Measurements from ENCODE around the gene UGT1A10. TPM values are rescaled to one million over a fixed set of nuclear protein-coding genes. Genes with fewer than 3 reads are reported as not detected.
A peak's percentile ranks its signal among the peaks of the same experiment; 100 is the strongest.

UGT1A10 gene
- total RNA-seq, 1 donor from 2014 or later, result not detected

- FAIRE-seq, result no peak
These were observed 71.8 kb downstream of the UGT1A10 start for GRCh38 chr2:233707940-233708644.

GRCh38 chr2:233708942-233709341 lies 72.7 kb downstream of the UGT1A10 start:
- no peaks in the 10 kb centered on the region for H3K27me3 ChIP-seq (ENCODE audit: control insufficient read depth, insufficient read depth, low read length)
- no peak overlapping the region for H3K4me3 ChIP-seq (ENCODE audit: low read depth, low read length)
- TF ChIP-seq CTCF (IDR thresholded peaks at IDR 0.05; ENCODE audit: insufficient read depth, low read length, severe bottlenecking), result no peak
- no peak for DNase-seq (ENCODE audit: low read depth)
- H3K36me3 ChIP-seq (ENCODE audit: control insufficient read depth, insufficient read depth, low read length), result peaks cover 5% of the 10 kb centered on the region
- no peak for FAIRE-seq

More at GRCh38 chr2:233707940-233708644, 71.8 kb downstream of the UGT1A10 start:
- peak; percentile 73 for DNase-seq (ENCODE audit: low read depth)
- no peak for TF ChIP-seq CTCF (IDR thresholded peaks at IDR 0.05; ENCODE audit: insufficient read depth, low read length, severe bottlenecking)
- H3K4me3 ChIP-seq (ENCODE audit: low read depth, low read length), result no peak overlapping the region
- H3K27me3 ChIP-seq (ENCODE audit: control insufficient read depth, insufficient read depth, low read length), result no peaks in the 10 kb centered on the region
- H3K36me3 ChIP-seq (ENCODE audit: control insufficient read depth, insufficient read depth, low read length), result peaks cover 5% of the 10 kb centered on the region

GRCh38 chr2:233711312-233712008 lies 75.2 kb downstream of the UGT1A10 start:
- Histone ChIP-seq H3K27me3 (ENCODE audit: control insufficient read depth, insufficient read depth, low read length) (no peaks in the 10 kb centered on the region), H3K36me3 (ENCODE audit: control insufficient read depth, insufficient read depth, low read length) (peaks cover 6% of the 10 kb centered on the region), H3K4me3 (ENCODE audit: low read depth, low read length) (no peak overlapping the region)
- FAIRE-seq, result peak; percentile 88
- peak; percentile 88 for TF ChIP-seq CTCF (IDR thresholded peaks at IDR 0.05; ENCODE audit: insufficient read depth, low read length, severe bottlenecking)
- peak; percentile 60 for DNase-seq (ENCODE audit: low read depth)

GRCh38 chr2:233712611-233713261 lies 76.5 kb downstream of the UGT1A10 start, which contains the start of gene UGT1A5:
TSS of gene UGT1A5 (plus strand) at chr2:233712907. CDS start at chr2:233712992, 85 bp downstream.
- TF ChIP-seq CTCF (IDR thresholded peaks at IDR 0.05; ENCODE audit: insufficient read depth, low read length, severe bottlenecking), result no peak
- Histone ChIP-seq H3K36me3 (ENCODE audit: control insufficient read depth, insufficient read depth, low read length) (peaks cover 8% of the 10 kb centered on the region), H3K4me3 (ENCODE audit: low read depth, low read length) (no peak within 1 kb of the TSS), H3K27me3 (ENCODE audit: control insufficient read depth, insufficient read depth, low read length) (no peaks in the 10 kb centered on the region)
- FAIRE-seq (no peak), DNase-seq (ENCODE audit: low read depth) (no peak)

GRCh38 chr2:233713262-233713615 lies 77.0 kb downstream of the UGT1A10 start:
- peaks cover 9% of the 10 kb centered on the region for H3K36me3 ChIP-seq (ENCODE audit: control insufficient read depth, insufficient read depth, low read length)
- DNase-seq (ENCODE audit: low read depth), result no peak
- no peak for TF ChIP-seq CTCF (IDR thresholded peaks at IDR 0.05; ENCODE audit: insufficient read depth, low read length, severe bottlenecking)

More at GRCh38 chr2:233713262-233713615, 77.0 kb downstream of the UGT1A10 start:
- Histone ChIP-seq H3K27me3 (ENCODE audit: control insufficient read depth, insufficient read depth, low read length) (no peaks in the 10 kb centered on the region), H3K4me3 (ENCODE audit: low read depth, low read length) (no peak overlapping the region)
- no peak for FAIRE-seq

Data from bronchial epithelial cell (primary cell).